Measurements from ENCODE around the gene TSEN34.
"Not testable (repeated sequence)": the region's sequence is repeated elsewhere in the genome, so short reads cannot be mapped to it uniquely, and the experiment has no call there.

TSEN34 gene

DNA sequence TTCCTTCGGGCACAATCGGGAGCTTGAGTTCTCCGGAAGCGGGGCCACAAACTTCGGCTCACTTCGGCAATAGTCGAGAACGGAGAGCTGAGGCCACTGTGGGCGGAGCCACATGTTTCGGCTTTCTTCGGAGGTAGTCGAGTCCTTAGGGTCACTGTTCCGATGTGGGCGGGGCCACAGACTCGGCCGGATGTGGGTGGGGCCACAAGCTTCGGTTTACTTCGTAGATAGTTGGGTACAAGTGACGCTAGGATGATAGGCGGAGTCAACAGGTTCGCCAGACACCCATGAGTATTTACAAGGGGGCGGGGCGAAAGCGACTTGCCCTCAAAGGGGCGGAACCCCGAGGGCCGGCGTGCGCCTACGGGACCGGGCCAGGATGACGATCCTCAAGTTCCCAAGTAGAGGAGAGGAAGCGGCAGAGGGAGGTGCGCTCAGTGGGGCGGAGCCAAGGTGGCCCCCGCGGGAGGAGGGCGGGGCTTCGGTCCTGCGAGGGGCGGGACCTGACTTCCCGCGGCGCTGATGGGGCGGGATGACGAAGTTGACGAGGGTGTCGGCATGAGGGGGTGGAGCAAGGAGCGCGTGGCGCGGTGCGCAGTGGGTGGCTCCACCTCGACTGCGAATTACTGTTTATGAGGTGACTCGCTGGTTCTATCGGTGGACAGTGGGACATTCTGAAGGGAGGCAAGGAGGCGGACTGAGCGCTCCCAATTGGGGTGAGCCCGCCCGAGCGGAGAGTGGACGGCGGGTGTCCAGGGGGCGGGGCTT lies 1.2 kb upstream of the TSEN34 start:
- H3K27ac Mint-ChIP-seq: peak overlapping the region; percentile 99
- no peaks in the 10 kb centered on the region for H3K27me3 Mint-ChIP-seq (ENCODE audit: low read depth)
- H3K36me3 Mint-ChIP-seq (ENCODE audit: low read depth): peaks cover 19% of the 10 kb centered on the region
- H3K9me3 Mint-ChIP-seq: no peaks in the 10 kb centered on the region
- H3K4me1 Mint-ChIP-seq (ENCODE audit: low read depth): peaks cover 34% of the 10 kb centered on the region
- peak overlapping the region; percentile 90 for H3K4me3 Mint-ChIP-seq

DNA sequence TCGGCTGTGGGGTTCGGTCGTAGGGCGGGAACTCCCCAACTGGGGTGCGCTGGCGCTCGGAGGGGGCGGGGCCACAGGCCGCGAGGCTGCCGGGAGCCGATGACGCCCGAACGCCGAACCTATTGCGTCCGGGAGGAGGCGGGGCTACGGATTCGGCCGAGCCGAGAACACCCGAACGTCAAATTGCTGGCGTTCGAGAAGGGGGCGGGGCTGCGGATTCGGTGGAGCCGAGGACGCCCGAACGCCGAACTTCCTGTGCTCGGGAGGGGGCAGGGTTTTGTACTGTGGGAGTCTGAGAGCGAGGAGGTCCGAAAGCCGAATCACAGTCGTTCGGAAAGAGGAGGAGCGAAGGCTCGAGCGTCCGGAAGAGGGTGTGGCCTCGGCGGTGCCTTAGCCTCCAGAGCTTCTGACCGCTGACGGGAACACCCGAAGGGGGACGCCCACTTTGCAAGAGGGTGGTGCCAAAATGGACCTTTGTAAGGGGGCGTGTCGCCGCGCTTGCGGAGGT lies 551 bp upstream of the TSEN34 start:
- no peaks in the 10 kb centered on the region for H3K27me3 Mint-ChIP-seq (ENCODE audit: low read depth)
- peaks cover 34% of the 10 kb centered on the region for H3K4me1 Mint-ChIP-seq (ENCODE audit: low read depth)
- peak overlapping the region; percentile 99 for H3K27ac Mint-ChIP-seq
- H3K36me3 Mint-ChIP-seq (ENCODE audit: low read depth): peaks cover 22% of the 10 kb centered on the region
- no peaks in the 10 kb centered on the region for H3K9me3 Mint-ChIP-seq
- peak overlapping the region; percentile 90 for H3K4me3 Mint-ChIP-seq

- H3K36me3 Mint-ChIP-seq (ENCODE audit: low read depth): peaks cover 21% of the 10 kb centered on the region
- H3K4me3 Mint-ChIP-seq: peak overlapping the region; percentile 79
- H3K27ac Mint-ChIP-seq: peak overlapping the region; percentile 63
- H3K4me1 Mint-ChIP-seq (ENCODE audit: low read depth): peaks cover 34% of the 10 kb centered on the region
- no peaks in the 10 kb centered on the region for H3K27me3 Mint-ChIP-seq (ENCODE audit: low read depth)
- no peaks in the 10 kb centered on the region for H3K9me3 Mint-ChIP-seq
Measured at GRCh38 chr19:54191811-54192453, 824 bp downstream of the TSEN34 start.

- H3K36me3 Mint-ChIP-seq (ENCODE audit: low read depth): peaks cover 18% of the 10 kb centered on the region
- H3K4me1 Mint-ChIP-seq (ENCODE audit: low read depth): peaks cover 26% of the 10 kb centered on the region
- H3K4me3 Mint-ChIP-seq: peak overlapping the region; percentile 68
- no peaks in the 10 kb centered on the region for H3K9me3 Mint-ChIP-seq
- H3K27ac Mint-ChIP-seq: no peak overlapping the region
- H3K27me3 Mint-ChIP-seq (ENCODE audit: low read depth): no peaks in the 10 kb centered on the region
Measured at GRCh38 chr19:54193011-54193410, 1.9 kb downstream of the TSEN34 start.

DNA sequence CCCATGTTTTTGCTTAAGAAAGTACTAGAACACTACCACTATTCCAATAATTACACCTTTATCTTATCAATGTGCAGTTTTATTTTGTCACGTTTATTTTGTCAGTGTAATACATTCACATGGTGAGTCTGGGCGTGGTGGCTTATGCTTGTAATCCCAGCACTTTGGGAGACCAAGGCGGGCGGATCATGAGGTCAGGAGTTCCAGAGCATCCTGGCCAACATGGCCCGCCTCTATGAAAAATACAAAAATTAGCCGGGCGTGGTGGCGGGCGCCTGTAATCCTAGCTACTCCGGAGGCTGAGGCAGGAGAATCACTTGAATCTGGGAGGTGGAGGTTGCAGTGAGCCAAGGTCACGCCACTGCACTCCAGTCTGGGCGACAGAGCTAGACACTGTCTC lies 3.4 kb downstream of the TSEN34 start:
- not testable (repeated sequence) for H3K27ac Mint-ChIP-seq; H3K9me3 Mint-ChIP-seq; H3K4me3 Mint-ChIP-seq; H3K27me3 Mint-ChIP-seq (ENCODE audit: low read depth)
- H3K4me1 Mint-ChIP-seq (ENCODE audit: low read depth): peaks cover 22% of the 10 kb centered on the region
- peaks cover 19% of the 10 kb centered on the region for H3K36me3 Mint-ChIP-seq (ENCODE audit: low read depth)

DNA sequence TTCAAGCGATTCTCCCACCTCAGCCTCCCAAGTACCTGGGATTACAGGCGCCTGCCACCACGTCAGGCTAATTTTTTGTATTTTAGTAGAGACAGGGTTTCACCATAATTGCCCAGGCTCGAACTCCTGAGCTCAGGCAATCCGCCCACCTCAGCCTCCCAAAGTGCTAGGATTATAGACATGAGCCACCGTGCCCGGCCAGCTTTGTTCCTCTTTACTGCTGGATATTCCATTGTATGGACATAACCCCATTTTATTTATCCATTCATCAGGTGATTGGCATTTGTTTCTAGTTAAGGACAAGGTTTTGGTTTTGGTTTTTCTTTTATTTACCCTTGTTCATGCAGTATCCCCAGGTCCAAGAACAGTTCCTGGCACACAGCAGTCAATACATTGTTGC lies 5.4 kb downstream of the TSEN34 start:
- Mint-ChIP-seq H3K27me3 (ENCODE audit: low read depth) (no peaks in the 10 kb centered on the region), H3K4me3 (no peak overlapping the region), H3K4me1 (ENCODE audit: low read depth) (peaks cover 22% of the 10 kb centered on the region), H3K36me3 (ENCODE audit: low read depth) (peaks cover 26% of the 10 kb centered on the region), H3K9me3 (no peaks in the 10 kb centered on the region), H3K27ac (no peak overlapping the region)

GRCh38 chr19:54197121-54197520 lies 6.0 kb downstream of the TSEN34 start:
- no peaks in the 10 kb centered on the region for H3K9me3 Mint-ChIP-seq
- peaks cover 24% of the 10 kb centered on the region for H3K4me1 Mint-ChIP-seq (ENCODE audit: low read depth)
- peaks cover 30% of the 10 kb centered on the region for H3K36me3 Mint-ChIP-seq (ENCODE audit: low read depth)
- H3K27ac Mint-ChIP-seq: no peak overlapping the region
- H3K27me3 Mint-ChIP-seq (ENCODE audit: low read depth): no peaks in the 10 kb centered on the region
- H3K4me3 Mint-ChIP-seq: no peak overlapping the region

GRCh38 chr19:54199401-54199800 lies 8.3 kb downstream of the TSEN34 start:
- Mint-ChIP-seq H3K36me3 (ENCODE audit: low read depth) (peaks cover 40% of the 10 kb centered on the region), H3K27ac (peak overlapping the region; percentile 72)

DNA sequence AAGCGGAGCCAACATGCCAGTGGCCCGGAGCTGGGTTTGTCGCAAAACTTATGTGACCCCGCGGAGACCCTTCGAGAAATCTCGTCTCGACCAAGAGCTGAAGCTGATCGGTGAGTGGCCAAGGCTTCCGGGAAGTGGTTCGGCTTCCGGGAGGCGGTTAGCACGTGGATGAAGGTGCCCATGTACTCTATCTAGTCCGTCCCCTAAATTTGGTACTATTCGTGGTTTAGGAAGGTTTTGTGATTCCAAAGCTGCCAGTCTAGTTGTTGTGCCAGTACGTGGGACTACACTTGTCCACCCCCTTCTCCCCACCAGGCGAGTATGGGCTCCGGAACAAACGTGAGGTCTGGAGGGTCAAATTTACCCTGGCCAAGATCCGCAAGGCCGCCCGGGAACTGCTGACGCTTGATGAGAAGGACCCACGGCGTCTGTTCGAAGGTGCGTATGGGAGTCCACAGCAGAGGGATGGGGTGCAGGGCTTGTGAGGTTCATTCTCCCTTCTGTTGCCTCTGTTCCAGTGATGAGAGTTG lies 10.1 kb downstream of the TSEN34 start:
- no peaks in the 10 kb centered on the region for H3K9me3 Mint-ChIP-seq
- H3K4me3 Mint-ChIP-seq: peak overlapping the region; percentile 97
- peak overlapping the region; percentile 95 for H3K27ac Mint-ChIP-seq
- peaks cover 41% of the 10 kb centered on the region for H3K4me1 Mint-ChIP-seq (ENCODE audit: low read depth)
- H3K36me3 Mint-ChIP-seq (ENCODE audit: low read depth): peaks cover 46% of the 10 kb centered on the region
- no peaks in the 10 kb centered on the region for H3K27me3 Mint-ChIP-seq (ENCODE audit: low read depth)

More at GRCh38 chr19:54199401-54199800, 8.3 kb downstream of the TSEN34 start:
- Mint-ChIP-seq H3K27me3 (ENCODE audit: low read depth) (no peaks in the 10 kb centered on the region), H3K4me1 (ENCODE audit: low read depth) (peaks cover 29% of the 10 kb centered on the region), H3K9me3 (no peaks in the 10 kb centered on the region), H3K4me3 (peak overlapping the region; percentile 60)

DNA sequence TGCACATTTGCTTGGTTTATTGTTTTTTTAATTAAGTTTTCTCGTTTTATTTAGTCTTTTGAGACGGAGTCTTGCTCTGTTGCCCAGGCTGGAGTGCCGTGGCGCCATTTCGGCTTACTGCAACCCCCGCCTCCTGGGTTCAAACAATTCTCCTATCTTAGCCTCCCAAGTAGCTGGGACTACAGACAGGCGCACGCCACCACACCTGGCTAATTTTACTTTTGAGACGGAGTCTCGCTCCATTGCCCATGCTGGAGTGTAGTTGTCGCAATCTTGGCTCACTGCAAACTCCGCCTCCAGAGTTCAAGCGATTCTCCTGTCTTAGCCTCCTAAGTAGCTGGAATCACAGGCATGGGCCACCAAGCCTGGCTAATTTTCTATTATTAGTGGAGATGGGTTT lies 10.9 kb downstream of the TSEN34 start:
- peaks cover 53% of the 10 kb centered on the region for H3K36me3 Mint-ChIP-seq (ENCODE audit: low read depth)
- no peaks in the 10 kb centered on the region for H3K27me3 Mint-ChIP-seq (ENCODE audit: low read depth)
- H3K4me3 Mint-ChIP-seq: peak overlapping the region; percentile 97
- peaks cover 43% of the 10 kb centered on the region for H3K4me1 Mint-ChIP-seq (ENCODE audit: low read depth)
- peak overlapping the region; percentile 49 for H3K27ac Mint-ChIP-seq
- no peaks in the 10 kb centered on the region for H3K9me3 Mint-ChIP-seq

DNA sequence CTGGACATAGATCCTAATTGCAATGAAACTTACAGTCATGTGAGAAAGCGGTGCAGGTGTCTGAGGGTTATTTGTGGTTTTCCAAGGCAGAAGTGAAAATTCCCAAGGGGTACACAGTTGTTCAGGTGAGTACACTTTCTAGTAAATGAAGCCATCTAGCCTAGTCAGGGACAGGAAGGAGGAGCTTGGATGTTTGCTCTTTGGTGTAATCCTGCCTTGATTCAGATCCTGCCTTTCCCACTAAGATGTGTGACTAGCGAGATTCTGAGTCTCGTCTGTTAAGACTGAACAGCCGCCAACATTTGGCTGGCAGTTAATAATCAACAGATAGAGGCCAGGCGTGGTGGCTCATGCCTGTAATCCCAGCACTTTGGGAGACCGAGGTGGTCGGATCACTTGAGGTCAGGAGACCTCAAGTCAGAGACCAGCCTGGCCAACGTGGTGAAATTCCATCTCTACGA lies 12.1 kb downstream of the TSEN34 start:
- Mint-ChIP-seq H3K36me3 (ENCODE audit: low read depth) (peaks cover 65% of the 10 kb centered on the region), H3K27ac (no peak overlapping the region), H3K4me3 (peak overlapping the region; percentile 97), H3K4me1 (ENCODE audit: low read depth) (peaks cover 54% of the 10 kb centered on the region), H3K27me3 (ENCODE audit: low read depth) (no peaks in the 10 kb centered on the region), H3K9me3 (no peaks in the 10 kb centered on the region)

DNA sequence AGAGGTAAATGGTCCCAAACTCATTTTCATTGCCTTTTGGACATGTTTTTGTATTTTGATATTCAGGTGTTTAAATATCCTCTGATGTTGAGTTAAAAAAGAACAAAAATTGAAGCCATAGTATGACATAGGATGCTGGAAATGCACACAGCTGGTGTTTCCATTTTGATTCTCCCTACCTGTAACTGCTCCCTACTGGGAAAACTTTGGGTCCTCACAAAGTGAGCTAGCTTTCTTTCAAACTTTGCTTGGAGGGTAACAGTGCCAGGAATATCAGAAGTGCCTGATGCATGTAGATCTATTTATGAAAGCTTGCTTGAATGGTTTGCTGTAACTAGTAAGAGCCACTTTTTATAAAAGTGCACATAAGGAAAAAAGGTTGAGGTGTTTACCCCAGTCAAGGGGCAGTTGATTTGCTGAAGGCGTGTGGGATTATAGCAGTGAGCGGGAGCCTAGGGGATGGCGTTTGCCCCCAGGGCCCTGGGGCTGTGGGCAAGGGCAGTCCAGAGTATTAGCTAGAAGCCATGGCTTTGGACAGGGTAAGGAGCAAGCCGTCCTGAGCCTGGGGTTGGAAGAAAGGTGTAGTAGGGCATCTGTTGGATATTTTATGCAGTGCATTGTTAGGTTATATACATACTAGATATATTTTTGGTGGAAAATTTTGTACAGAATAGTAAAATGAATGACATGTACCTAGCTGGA lies 13.8 kb downstream of the TSEN34 start:
- peaks cover 55% of the 10 kb centered on the region for H3K4me1 Mint-ChIP-seq (ENCODE audit: low read depth)
- peak overlapping the region; percentile 1 for H3K27ac Mint-ChIP-seq
- peak overlapping the region; percentile 2 for H3K4me3 Mint-ChIP-seq
- no peaks in the 10 kb centered on the region for H3K27me3 Mint-ChIP-seq (ENCODE audit: low read depth)
- H3K9me3 Mint-ChIP-seq: no peaks in the 10 kb centered on the region
- H3K36me3 Mint-ChIP-seq (ENCODE audit: low read depth): peaks cover 70% of the 10 kb centered on the region

DNA sequence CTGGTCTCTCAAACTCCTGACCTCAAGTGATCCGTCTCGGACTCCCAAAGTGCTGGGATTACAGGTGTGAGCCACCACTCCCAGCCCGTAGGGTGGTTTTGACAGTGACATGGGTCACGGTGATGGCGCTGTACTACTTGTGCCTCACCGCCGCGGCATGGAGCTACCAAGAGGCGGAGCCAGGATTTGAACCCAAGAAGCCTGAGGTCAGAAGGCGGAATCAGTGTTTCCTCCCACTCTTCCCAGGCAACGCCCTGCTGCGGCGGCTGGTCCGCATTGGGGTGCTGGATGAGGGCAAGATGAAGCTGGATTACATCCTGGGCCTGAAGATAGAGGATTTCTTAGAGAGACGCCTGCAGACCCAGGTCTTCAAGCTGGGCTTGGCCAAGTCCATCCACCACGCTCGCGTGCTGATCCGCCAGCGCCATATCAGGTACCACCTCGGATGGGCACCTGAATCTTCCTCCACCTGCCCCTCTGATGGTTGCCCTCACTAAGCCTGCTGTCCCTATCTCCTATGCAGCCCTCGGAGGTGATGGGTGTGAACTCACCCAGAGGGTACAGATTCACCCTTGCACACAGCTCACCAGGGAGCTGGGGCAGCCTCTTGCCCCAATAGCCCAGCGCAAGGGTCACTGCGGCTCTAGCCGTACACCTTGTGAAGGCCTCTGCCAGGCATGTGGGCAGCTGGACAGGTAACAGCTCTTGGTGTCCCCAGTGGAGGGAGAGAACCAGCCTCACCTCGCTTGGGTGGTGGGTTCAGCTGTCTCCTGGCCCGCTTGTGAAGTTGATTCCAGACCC lies 15.1 kb downstream of the TSEN34 start:
- Mint-ChIP-seq H3K9me3 (no peaks in the 10 kb centered on the region), H3K27ac (no peak overlapping the region), H3K27me3 (ENCODE audit: low read depth) (no peaks in the 10 kb centered on the region), H3K36me3 (ENCODE audit: low read depth) (peaks cover 73% of the 10 kb centered on the region), H3K4me1 (ENCODE audit: low read depth) (peaks cover 67% of the 10 kb centered on the region), H3K4me3 (peak overlapping the region; percentile 65)

- Mint-ChIP-seq H3K36me3 (ENCODE audit: low read depth) (peaks cover 68% of the 10 kb centered on the region), H3K4me1 (ENCODE audit: low read depth) (peaks cover 65% of the 10 kb centered on the region), H3K4me3 (peak overlapping the region; percentile 65), H3K9me3 (no peaks in the 10 kb centered on the region), H3K27ac (no peak overlapping the region), H3K27me3 (ENCODE audit: low read depth) (no peaks in the 10 kb centered on the region)
Measured at GRCh38 chr19:54206831-54207177, 15.7 kb downstream of the TSEN34 start.

All from T-helper 1 cell treated with Interleukin-12 subunit alpha and Interleukin-12 subunit beta and Interleukin-4 antibody, amounts not matched to agents 30 μg/mL and 1 μg/mL, for 36 hours (primary cell).